Activated CD4-positive, alpha-beta T cell treated with anti-CD3 and anti-CD28 coated beads, Interleukin-2, amount 50 U/mL, for 24 hours (primary cell): ENCODE measurements around the gene SCUBE2.

Experiments used
- DNase-seq, 2 donors: peaks; one replicate each; pipeline ENCODE4 v3.0.0-alpha.2; 2020; ENCODE audit warnings: low read depth in 1 of 2, low spot score in 1 of 2

Gene SCUBE2

GRCh38 chr11:9076046-9076445 lies 15.4 kb downstream of the SCUBE2 start:
- DNase-seq: no peak

- DNase-seq: no peak
Observed at GRCh38 chr11:9075556-9075955, 15.8 kb downstream of the SCUBE2 start.

- no peak for DNase-seq
Observed at GRCh38 chr11:9074338-9075029, 16.9 kb downstream of the SCUBE2 start.

- DNase-seq: no peak
Observed at GRCh38 chr11:9073466-9074225, 17.8 kb downstream of the SCUBE2 start.

- DNase-seq: no peak
Observed at GRCh38 chr11:9072626-9073176, 18.7 kb downstream of the SCUBE2 start.

GRCh38 chr11:9071692-9072091 lies 19.7 kb downstream of the SCUBE2 start:
- no peak for DNase-seq

GRCh38 chr11:9070749-9071491 lies 20.5 kb downstream of the SCUBE2 start:
- DNase-seq: no peak

GRCh38 chr11:9069862-9070470 lies 21.4 kb downstream of the SCUBE2 start:
- no peak for DNase-seq

GRCh38 chr11:9069256-9069655 lies 22.1 kb downstream of the SCUBE2 start:
- no peak for DNase-seq

- DNase-seq: no peak
Observed at GRCh38 chr11:9066433-9066925, 24.9 kb downstream of the SCUBE2 start.

GRCh38 chr11:9065607-9066432 lies 25.6 kb downstream of the SCUBE2 start:
- DNase-seq: no peak

- DNase-seq: no peak
Observed at GRCh38 chr11:9061807-9062206, 29.6 kb downstream of the SCUBE2 start.

GRCh38 chr11:9060700-9061111 lies 30.7 kb downstream of the SCUBE2 start:
- peak; percentile 8 to 28 for DNase-seq

- no peak for DNase-seq
Observed at GRCh38 chr11:9059406-9059805, 32.0 kb downstream of the SCUBE2 start.

GRCh38 chr11:9057888-9058287 lies 33.5 kb downstream of the SCUBE2 start:
- no peak for DNase-seq

- DNase-seq: no peak
Observed at GRCh38 chr11:9057007-9057406, 34.4 kb downstream of the SCUBE2 start.

- DNase-seq: no peak
Observed at GRCh38 chr11:9056467-9056866, 34.9 kb downstream of the SCUBE2 start.

GRCh38 chr11:9053316-9054035 lies 37.9 kb downstream of the SCUBE2 start:
- DNase-seq: no peak

GRCh38 chr11:9052316-9052715 lies 39.1 kb downstream of the SCUBE2 start:
- DNase-seq: no peak

GRCh38 chr11:9049959-9050358 lies 41.4 kb downstream of the SCUBE2 start:
- DNase-seq: no peak
